Loucy (cell line): Measurements from ENCODE around the gene LRRC4.

ENCODE experiments used
- H2AFZ ChIP-seq: fragments of 200-600 bp; sonication (generic); 2 replicates; pipeline ENCODE4 v1.6.0; 2016; ENCODE audit warnings: antibody characterized with exemption, mild to moderate bottlenecking, low read length, moderate library complexity
- H3F3A ChIP-seq: fragments of 200-600 bp; 2 replicates; pipeline ENCODE4 v1.6.0; 2016; ENCODE audit warnings: antibody characterized with exemption, low read depth, mild to moderate bottlenecking
- H3K27me3 ChIP-seq: fragments of 200-600 bp; sonication (generic); 2 replicates; pipeline ENCODE4 v1.6.1; 2014; ENCODE audit warnings: low read length, mild to moderate bottlenecking; ENCODE audit not compliant: insufficient read depth, poor library complexity, severe bottlenecking
- H3K36me3 ChIP-seq: fragments of 200-600 bp; sonication (generic); 2 replicates; pipeline ENCODE4 v1.6.1; 2016; ENCODE audit warnings: low read length; ENCODE audit not compliant: insufficient read depth
- H3K4me1 ChIP-seq: fragments of 200-600 bp; sonication (generic); 2 replicates; pipeline ENCODE4 v1.5.1; 2014; ENCODE audit warnings: low read length, mild to moderate bottlenecking; ENCODE audit not compliant: insufficient read depth, poor library complexity, severe bottlenecking
- H3K4me2 ChIP-seq: fragments of 200-600 bp; sonication (generic); 2 replicates; pipeline ENCODE4 v1.6.0; 2014; ENCODE audit warnings: antibody characterized with exemption, low read length, low read depth, mild to moderate bottlenecking; ENCODE audit not compliant: poor library complexity, severe bottlenecking
- H3K4me3 ChIP-seq: fragments of 200-600 bp; sonication (generic); 2 replicates; pipeline ENCODE4 v1.5.1; 2014; ENCODE audit warnings: low read length, mild to moderate bottlenecking, mixed read lengths; ENCODE audit not compliant: poor library complexity, severe bottlenecking
- H3K79me2 ChIP-seq: fragments of 200-600 bp; sonication (generic); 2 replicates; pipeline ENCODE4 v1.6.1; 2014; ENCODE audit warnings: low read length; ENCODE audit not compliant: insufficient read depth
- H3K9ac ChIP-seq: fragments of 200-600 bp; sonication (generic); 2 replicates; pipeline ENCODE4 v1.6.0; 2014; ENCODE audit warnings: mild to moderate bottlenecking, low read depth, low read length, moderate library complexity; ENCODE audit not compliant: poor library complexity, severe bottlenecking
- H3K9me2 ChIP-seq: fragments of 200-600 bp; sonication (generic); replicated peaks from 2 replicates; pipeline ENCODE4 v1.6.1; 2016; ENCODE audit warnings: low read depth, low read length, mixed read lengths
- H3K9me3 ChIP-seq: fragments of 200-600 bp; sonication (generic); 2 replicates; pipeline ENCODE4 v1.6.1; 2014; ENCODE audit warnings: mild to moderate bottlenecking, antibody characterized with exemption, low read length, low read depth; ENCODE audit not compliant: insufficient read depth
- H4K20me1 ChIP-seq: fragments of 200-600 bp; sonication (generic); 2 replicates; pipeline ENCODE4 v1.6.0; 2014; ENCODE audit warnings: antibody characterized with exemption, low read length, mild to moderate bottlenecking; ENCODE audit not compliant: insufficient read depth, poor library complexity, severe bottlenecking
- CTCF ChIP-seq: fragments of 200-600 bp; sonication (generic); conservative IDR thresholded peaks from 2 replicates; pipeline ENCODE4 v1.5.1; 2014; ENCODE audit warnings: mild to moderate bottlenecking, antibody characterized with exemption, low read length
- EZH2phosphoT487 ChIP-seq: fragments of 200-600 bp; IDR thresholded peaks from 2 replicates; pipeline ENCODE4 v1.6.1; 2018; ENCODE audit warnings: antibody characterized with exemption, mild to moderate bottlenecking, moderate library complexity, borderline replicate concordance

LRRC4 gene

GRCh38 chr7:127996253-127997071 is 34.8 kb downstream of the LRRC4 start:
- Histone ChIP-seq H3K36me3 (peaks cover 48% of the 10 kb centered on the region; the same call in 1 of the 2 replicates), H2AFZ (no peak overlapping the region), H3K9me3 (no peaks in the 10 kb centered on the region), H3K9ac (no peak overlapping the region), H3K4me1 (no peaks in the 10 kb centered on the region), H4K20me1 (no peaks in the 10 kb centered on the region), H3K27me3 (no peaks in the 10 kb centered on the region), H3K4me2 (no peak overlapping the region), H3K79me2 (no peaks in the 10 kb centered on the region), H3F3A (no peaks in the 10 kb centered on the region), H3K4me3 (no peak overlapping the region), H3K9me2 (no peaks in the 10 kb centered on the region)
- TF ChIP-seq CTCF: no peak
- no peak for TF ChIP-seq EZH2phosphoT487

- H3K27me3 ChIP-seq: no peaks in the 10 kb centered on the region
- H3K4me3 ChIP-seq: no peak overlapping the region
- no peak overlapping the region for H3K4me2 ChIP-seq
- no peaks in the 10 kb centered on the region for H4K20me1 ChIP-seq
- H3K9ac ChIP-seq: no peak overlapping the region
- no peaks in the 10 kb centered on the region for H3K79me2 ChIP-seq
- TF ChIP-seq CTCF: no peak
- no peak for TF ChIP-seq EZH2phosphoT487
- no peak overlapping the region for H2AFZ ChIP-seq
- H3K9me3 ChIP-seq: no peaks in the 10 kb centered on the region
- peaks cover 50% of the 10 kb centered on the region; the same call in 1 of the 2 replicates for H3K36me3 ChIP-seq
- no peaks in the 10 kb centered on the region for H3F3A ChIP-seq
- H3K9me2 ChIP-seq: no peaks in the 10 kb centered on the region
- H3K4me1 ChIP-seq: no peaks in the 10 kb centered on the region
Measured at GRCh38 chr7:127995881-127996215, 35.4 kb downstream of the LRRC4 start.

GRCh38 chr7:127995156-127995880 is 35.9 kb downstream of the LRRC4 start:
- Histone ChIP-seq H3K9me3 (no peaks in the 10 kb centered on the region), H3F3A (no peaks in the 10 kb centered on the region), H2AFZ (no peak overlapping the region), H3K36me3 (peaks cover 53% of the 10 kb centered on the region; the same call in 1 of the 2 replicates), H3K9ac (no peak overlapping the region), H3K79me2 (no peaks in the 10 kb centered on the region), H3K4me3 (no peak overlapping the region), H3K9me2 (no peaks in the 10 kb centered on the region), H3K4me2 (no peak overlapping the region), H4K20me1 (no peaks in the 10 kb centered on the region), H3K27me3 (no peaks in the 10 kb centered on the region), H3K4me1 (no peaks in the 10 kb centered on the region)
- TF ChIP-seq CTCF (no peak), EZH2phosphoT487 (no peak)
